ENCODE results near the gene CLMN.

DNA sequence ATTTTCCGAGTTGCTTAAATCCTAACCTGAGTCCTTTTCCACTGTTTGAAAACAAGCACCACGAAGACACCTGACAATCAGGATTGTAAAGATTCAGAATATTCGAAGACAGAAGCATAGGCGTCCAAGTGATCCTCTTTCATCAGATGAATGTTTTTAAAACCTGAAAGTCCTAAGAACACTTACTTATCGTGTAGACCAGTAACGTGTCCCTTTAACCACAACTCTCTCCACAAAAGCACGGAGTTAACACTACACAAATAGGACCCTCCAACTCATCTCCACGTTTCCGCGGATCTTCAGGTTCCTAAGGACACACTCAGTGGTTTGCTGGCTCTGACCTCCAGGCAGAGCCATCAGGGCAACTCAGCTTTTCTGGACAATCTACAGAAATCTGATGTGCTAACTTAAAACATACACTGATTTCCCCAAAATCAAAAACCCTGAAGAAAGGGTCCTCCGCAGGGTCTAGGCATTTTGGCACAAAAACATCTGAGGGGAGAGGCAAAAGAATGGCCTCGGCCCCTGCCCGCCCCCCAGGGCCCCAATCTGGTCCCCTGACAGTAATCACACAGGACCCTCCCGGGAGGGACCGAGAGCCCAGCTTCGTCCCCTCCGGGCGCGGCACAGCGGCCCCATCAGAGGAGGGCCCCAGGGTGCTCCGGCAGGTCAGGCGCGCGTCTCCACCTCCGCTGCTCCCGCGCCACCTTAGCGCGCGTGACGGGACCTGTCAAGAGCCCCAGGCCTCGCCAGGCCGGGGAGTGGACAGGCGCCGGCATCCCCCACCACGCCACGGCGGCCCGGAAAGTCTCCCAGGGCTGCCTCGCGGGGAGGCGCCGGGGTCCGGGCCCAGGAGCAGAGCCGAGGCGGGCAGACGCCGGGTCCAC lies 163.3 kb downstream of the CLMN start:
- TF ChIP-seq, protein P1, sequence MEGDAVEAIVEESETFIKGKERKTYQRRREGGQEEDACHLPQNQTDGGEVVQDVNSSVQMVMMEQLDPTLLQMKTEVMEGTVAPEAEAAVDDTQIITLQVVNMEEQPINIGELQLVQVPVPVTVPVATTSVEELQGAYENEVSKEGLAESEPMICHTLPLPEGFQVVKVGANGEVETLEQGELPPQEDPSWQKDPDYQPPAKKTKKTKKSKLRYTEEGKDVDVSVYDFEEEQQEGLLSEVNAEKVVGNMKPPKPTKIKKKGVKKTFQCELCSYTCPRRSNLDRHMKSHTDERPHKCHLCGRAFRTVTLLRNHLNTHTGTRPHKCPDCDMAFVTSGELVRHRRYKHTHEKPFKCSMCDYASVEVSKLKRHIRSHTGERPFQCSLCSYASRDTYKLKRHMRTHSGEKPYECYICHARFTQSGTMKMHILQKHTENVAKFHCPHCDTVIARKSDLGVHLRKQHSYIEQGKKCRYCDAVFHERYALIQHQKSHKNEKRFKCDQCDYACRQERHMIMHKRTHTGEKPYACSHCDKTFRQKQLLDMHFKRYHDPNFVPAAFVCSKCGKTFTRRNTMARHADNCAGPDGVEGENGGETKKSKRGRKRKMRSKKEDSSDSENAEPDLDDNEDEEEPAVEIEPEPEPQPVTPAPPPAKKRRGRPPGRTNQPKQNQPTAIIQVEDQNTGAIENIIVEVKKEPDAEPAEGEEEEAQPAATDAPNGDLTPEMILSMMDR (IDR thresholded peaks at IDR 0.05; ENCODE audit: extremely low read depth in 1 of 2, insufficient read depth in 1 of 2, low read depth in 1 of 2, low read length in 2 of 2), result no peak
- TF ChIP-seq, protein P2, sequence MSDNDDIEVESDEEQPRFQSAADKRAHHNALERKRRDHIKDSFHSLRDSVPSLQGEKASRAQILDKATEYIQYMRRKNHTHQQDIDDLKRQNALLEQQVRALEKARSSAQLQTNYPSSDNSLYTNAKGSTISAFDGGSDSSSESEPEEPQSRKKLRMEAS (IDR thresholded peaks at IDR 0.05; ENCODE audit: insufficient read depth, insufficient read length), result no peak
- TF ChIP-seq EZH2 (IDR thresholded peaks at IDR 0.05; ENCODE audit: borderline replicate concordance, low read depth, low read length, severe bottlenecking) (no peak), POLR2A (IDR thresholded peaks at IDR 0.05; ENCODE audit: low read depth, low read length) (no peak), POLR2AphosphoS5 (IDR thresholded peaks at IDR 0.05; ENCODE audit: insufficient read depth, low read depth, low read length) (no peak), FOS (IDR thresholded peaks at IDR 0.05; ENCODE audit: borderline replicate concordance, insufficient read depth, low read length) (no peak), GATA2 (IDR thresholded peaks at IDR 0.05; ENCODE audit: insufficient read depth, insufficient read length, low read depth, low read length) (no peak)
